Prostate gland (tissue), 2 donors: ENCODE data around the gene FHDC1. TPM values are rescaled to one million over a fixed set of nuclear protein-coding genes. Genes with fewer than 3 reads are reported as not detected.

Experiments
- DNase-seq: peaks from one replicate; pipeline ENCODE4 v3.0.0-alpha.2; 2019; ENCODE audit warnings: low spot score
- H3K27ac ChIP-seq, 2 donors: fragments of 200-600 bp; sonication (generic); 2 replicates each; pipeline ENCODE4 v1.5.1; 2017 to 2019
- H3K27me3 ChIP-seq: fragments of 200-600 bp; sonication (generic); replicated peaks from 2 replicates; pipeline ENCODE4 v1.5.1; 2019; ENCODE audit not compliant: insufficient read depth
- H3K36me3 ChIP-seq, 2 donors: fragments of 200-600 bp; sonication (generic); 1 replicate in 1 of 2; 2 replicates in 1 of 2; pipeline versions ENCODE4 v1.5.1 to v1.8.1; 2017 to 2019
- H3K4me1 ChIP-seq: fragments of 200-600 bp; sonication (generic); replicated peaks from 2 replicates; pipeline ENCODE4 v1.5.1; 2019
- H3K4me3 ChIP-seq, 2 donors: fragments of 200-600 bp; sonication (generic); 2 replicates each; pipeline ENCODE4 v1.5.1; 2017 to 2019
- H3K9me3 ChIP-seq: fragments of 200-600 bp; sonication (generic); 2 replicates; pipeline ENCODE4 v1.5.1; 2017
- POLR2A ChIP-seq: fragments of 450-650 bp; IDR thresholded peaks from one replicate; pipeline ENCODE4 v1.6.1; 2016; ENCODE audit warnings: antibody characterized with exemption, mild to moderate bottlenecking
- POLR2AphosphoS5 ChIP-seq: sonication (generic); formaldehyde crosslinking; IDR thresholded peaks from one replicate; pipeline ENCODE4 v1.6.1; 2017; ENCODE audit warnings: antibody characterized with exemption
- WGBS: methylation state at CpG from one replicate; pipeline ENCODE4 v1.1.5; 2018; 5-methylcytosine and 5-hydroxymethylcytosine counted together
- intact Hi-C: fragments of 100-400 bp; cut with DNase I; formaldehyde crosslinking; loops from one replicate; pipeline ENCODE4 v1.14.2; 2022
- total RNA-seq, 2 donors: library from RNA; depleted of rRNA; stranded (reverse); fragments of >200 nt; gene quantifications; one replicate each; pipeline ENCODE4 v1.1.0, GENCODE V29; 2016
- TF ChIP-seq, protein P1 (sequence below), 4 experiments: fragments of 200-600 bp in 2 of 4; fragments of 450-650 bp in 2 of 4; sonication (generic) in 2 of 4; IDR thresholded peaks; 1 replicate in 3 of 4; 2 replicates in 1 of 4; pipeline ENCODE4 v1.5.1; 2016 to 2019; ENCODE audit warnings: antibody characterized with exemption in 4 of 4, mild to moderate bottlenecking in 2 of 4, moderate library complexity in 2 of 4

FHDC1 gene
- total RNA-seq, 2 donors from 2014 or later = 11.0 to 15.3 TPM

DNA sequence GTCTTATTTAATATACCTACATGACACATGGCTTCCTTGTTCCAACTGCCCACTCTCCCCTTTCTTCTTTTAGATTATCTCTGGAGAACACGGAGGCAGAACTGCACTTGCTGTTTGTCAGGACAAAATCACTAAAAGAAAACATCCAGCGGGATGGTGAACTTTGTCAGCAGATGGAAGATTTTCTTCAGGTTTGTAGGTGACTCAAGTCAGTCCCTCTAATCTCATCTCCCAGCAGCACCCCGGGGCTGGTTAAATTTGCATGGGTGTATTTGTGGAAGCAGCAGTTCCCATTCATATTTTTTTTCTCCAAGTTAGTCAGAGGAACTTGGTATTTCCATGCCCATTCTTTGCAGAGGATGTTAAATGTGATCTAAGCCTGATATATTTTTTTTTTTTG, 31.8 kb downstream of the FHDC1 start:
- TF ChIP-seq POLR2AphosphoS5 (no peak), POLR2A (no peak)
- TF ChIP-seq, protein P1, sequence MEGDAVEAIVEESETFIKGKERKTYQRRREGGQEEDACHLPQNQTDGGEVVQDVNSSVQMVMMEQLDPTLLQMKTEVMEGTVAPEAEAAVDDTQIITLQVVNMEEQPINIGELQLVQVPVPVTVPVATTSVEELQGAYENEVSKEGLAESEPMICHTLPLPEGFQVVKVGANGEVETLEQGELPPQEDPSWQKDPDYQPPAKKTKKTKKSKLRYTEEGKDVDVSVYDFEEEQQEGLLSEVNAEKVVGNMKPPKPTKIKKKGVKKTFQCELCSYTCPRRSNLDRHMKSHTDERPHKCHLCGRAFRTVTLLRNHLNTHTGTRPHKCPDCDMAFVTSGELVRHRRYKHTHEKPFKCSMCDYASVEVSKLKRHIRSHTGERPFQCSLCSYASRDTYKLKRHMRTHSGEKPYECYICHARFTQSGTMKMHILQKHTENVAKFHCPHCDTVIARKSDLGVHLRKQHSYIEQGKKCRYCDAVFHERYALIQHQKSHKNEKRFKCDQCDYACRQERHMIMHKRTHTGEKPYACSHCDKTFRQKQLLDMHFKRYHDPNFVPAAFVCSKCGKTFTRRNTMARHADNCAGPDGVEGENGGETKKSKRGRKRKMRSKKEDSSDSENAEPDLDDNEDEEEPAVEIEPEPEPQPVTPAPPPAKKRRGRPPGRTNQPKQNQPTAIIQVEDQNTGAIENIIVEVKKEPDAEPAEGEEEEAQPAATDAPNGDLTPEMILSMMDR (IDR thresholded peaks at IDR 0.05) = no peak

DNA sequence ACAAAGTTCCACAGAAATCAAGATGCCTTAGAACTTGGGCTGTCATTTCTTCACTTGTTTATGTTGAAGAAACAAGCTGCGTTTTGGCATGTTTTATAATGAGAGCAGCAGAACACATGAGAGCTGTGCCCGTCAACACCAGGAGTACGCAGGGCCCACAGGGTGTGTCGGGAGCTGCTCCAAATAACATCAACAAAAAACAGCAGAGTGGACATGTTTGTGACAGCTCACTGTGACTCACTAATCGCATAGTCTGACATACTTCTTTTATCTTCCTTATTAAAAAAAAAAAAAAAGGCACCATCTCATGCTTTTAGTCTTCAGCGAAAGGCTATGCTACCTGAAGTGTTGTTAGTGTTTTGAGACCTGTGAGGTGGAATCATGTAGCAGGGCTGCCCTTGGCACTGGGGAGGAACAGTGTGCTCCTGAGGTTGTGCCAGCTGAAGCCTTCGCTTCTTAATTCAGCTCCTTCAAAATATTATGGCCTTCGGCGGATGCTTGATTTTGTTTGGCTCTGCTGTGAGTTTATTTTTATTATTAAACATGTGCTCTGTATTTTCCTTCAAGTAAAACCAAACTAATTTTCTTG, 32.8 kb downstream of the FHDC1 start:
- Histone ChIP-seq H3K36me3 (no peaks in the 10 kb centered on the region), H3K9me3 (no peaks in the 10 kb centered on the region), H3K27me3 (no peaks in the 10 kb centered on the region), H3K27ac (peak overlapping the region; percentile 31 to 67), H3K4me1 (no peaks in the 10 kb centered on the region), H3K4me3 (no peak overlapping the region)
- WGBS = 38% methylated on average over 9 of the region's 9 CpGs
- DNase-seq = peak; percentile 60
- TF ChIP-seq POLR2A (no peak), POLR2AphosphoS5 (peak; percentile 57)
- intact Hi-C loops = no loop called here

More for the DNA sequence above, 31.8 kb downstream of the FHDC1 start:
- no peaks in the 10 kb centered on the region for H3K36me3 ChIP-seq
- DNase-seq = no peak
- no peaks in the 10 kb centered on the region for H3K27me3 ChIP-seq
- H3K9me3 ChIP-seq = no peaks in the 10 kb centered on the region
- intact Hi-C loops = no loop called here
- WGBS = 73% methylated on average over 3 of the region's 3 CpGs
- H3K4me1 ChIP-seq = no peaks in the 10 kb centered on the region
- H3K4me3 ChIP-seq = no peak overlapping the region
- H3K27ac ChIP-seq = peak overlapping the region in 1 of 2 donors; percentile 67

DNA sequence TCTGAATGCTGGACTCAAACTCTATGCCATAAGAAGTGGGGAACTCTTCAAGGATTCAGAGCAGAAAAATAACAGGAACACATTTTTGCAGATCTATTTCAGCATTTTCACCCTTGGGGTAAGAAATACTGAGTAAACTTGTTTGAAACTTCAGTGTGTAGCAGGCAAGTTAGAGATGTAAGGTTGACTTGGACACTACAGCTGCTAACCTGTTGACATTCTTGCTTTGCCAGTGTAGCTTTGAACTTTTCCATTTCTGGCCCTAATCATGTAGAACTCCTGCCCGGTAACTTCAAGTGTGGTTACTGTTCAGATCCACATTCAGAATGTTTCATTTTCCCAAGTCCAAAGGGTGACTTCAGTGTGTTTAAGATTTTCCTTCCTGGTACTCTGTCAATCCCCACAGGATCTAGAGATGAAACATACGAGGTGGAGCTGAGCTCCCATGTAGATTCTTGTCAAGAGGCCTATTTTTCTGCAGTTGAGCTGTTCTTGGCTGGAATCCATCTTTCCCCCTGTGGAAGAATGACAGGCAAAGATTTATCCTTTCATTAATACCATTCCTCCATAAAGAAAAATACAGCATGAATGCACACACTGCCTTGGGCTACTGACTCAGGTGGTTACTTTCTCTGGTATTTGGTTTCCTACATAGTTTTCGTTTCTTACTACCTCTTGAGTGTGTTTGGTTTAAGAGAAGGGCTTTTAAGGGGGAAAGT, 34.1 kb downstream of the FHDC1 start:
- H3K4me3 ChIP-seq = no peak overlapping the region
- no peak for DNase-seq
- intact Hi-C loops = no loop called here
- no peaks in the 10 kb centered on the region for H3K27me3 ChIP-seq
- TF ChIP-seq POLR2AphosphoS5 (no peak), POLR2A (no peak)
- TF ChIP-seq, protein P1 (IDR thresholded peaks at IDR 0.05) = no peak
- no peak overlapping the region for H3K27ac ChIP-seq
- no peaks in the 10 kb centered on the region for H3K4me1 ChIP-seq
- 50% methylated on average over 3 of the region's 3 CpGs for WGBS
- H3K9me3 ChIP-seq = no peaks in the 10 kb centered on the region
- no peaks in the 10 kb centered on the region for H3K36me3 ChIP-seq

DNA sequence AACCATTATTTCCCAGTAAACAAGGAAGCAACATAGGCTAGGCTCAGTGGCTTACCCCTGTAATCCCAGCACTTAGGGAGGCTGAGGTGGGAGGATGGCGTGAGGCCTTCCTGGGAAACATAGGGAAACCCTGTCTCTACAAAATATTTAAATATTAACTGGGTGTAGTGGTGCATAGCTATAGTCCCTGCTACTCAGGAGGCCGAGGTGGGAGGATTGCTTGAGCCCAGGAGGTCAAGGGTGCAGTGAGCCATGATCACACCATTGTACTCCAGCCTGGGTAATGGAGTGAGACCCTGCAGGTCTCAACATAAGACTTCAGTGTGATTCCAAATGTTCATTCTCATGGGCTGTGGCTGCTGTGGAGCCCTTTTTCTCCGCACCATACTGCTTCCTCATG, 34.9 kb downstream of the FHDC1 start:
- Histone ChIP-seq H3K27me3 (no peaks in the 10 kb centered on the region), H3K4me1 (no peaks in the 10 kb centered on the region), H3K27ac (no peak overlapping the region), H3K9me3 (no peaks in the 10 kb centered on the region), H3K36me3 (no peaks in the 10 kb centered on the region), H3K4me3 (no peak overlapping the region)
- TF ChIP-seq, protein P1 (IDR thresholded peaks at IDR 0.05) = no peak
- TF ChIP-seq POLR2A (no peak), POLR2AphosphoS5 (no peak)
- intact Hi-C loops = no loop called here
- 94% methylated on average over 3 of the region's 3 CpGs for WGBS
- DNase-seq = no peak

DNA sequence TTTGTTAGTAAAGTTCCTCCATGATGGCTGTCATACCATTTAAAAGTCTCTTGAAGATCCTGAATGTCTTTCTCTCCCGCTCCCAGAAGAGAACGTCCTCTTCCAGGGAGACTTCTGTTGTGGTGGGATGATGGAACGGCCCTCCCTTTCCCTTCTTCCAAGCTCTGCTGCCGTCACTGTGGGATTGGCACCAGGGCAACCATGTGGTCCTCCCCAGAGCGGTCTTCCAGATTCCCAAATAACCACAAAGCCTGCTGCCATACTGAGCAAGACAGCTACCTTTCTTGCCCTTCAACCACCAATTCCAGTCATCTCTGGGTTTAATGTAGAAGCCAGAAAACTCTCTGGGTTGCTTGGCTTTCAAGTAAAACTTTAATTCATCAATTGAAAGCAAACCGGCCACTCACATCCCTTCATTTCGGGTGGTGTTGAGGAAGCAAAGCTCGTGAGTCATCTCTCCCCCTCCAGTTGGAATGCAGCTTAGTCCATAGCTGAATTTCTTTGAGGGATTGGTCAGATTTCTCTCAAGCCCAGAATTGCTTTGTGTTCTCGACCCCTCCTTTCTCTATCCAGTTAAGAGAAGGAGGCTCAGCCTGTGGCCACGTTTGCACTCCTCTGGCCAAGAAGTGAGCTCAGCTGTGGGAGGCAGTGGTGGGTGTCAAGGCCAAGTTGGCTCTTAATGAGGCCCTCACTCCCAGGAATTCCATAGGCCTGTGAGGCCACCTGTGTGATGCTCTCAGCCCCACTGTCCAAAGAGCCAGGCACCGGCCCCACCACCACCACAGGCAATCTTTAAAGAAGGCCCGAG, 36.9 kb downstream of the FHDC1 start:
- no peak for DNase-seq
- intact Hi-C loops = no loop called here
- no peaks in the 10 kb centered on the region for H3K27me3 ChIP-seq
- WGBS = 88% methylated on average over 12 of the region's 12 CpGs
- H3K4me1 ChIP-seq = no peaks in the 10 kb centered on the region
- H3K4me3 ChIP-seq = no peak overlapping the region
- no peak overlapping the region for H3K27ac ChIP-seq
- H3K9me3 ChIP-seq = no peaks in the 10 kb centered on the region
- TF ChIP-seq POLR2A (no peak), POLR2AphosphoS5 (no peak)
- TF ChIP-seq, protein P1 (IDR thresholded peaks at IDR 0.05) = no peak
- H3K36me3 ChIP-seq = no peaks in the 10 kb centered on the region
